MM.1S (cell line): ENCODE results near the gene ATP4A.
A peak's percentile ranks its signal among the peaks of the same experiment; 100 is the strongest.
"Not testable (repeated sequence)": the region's sequence is repeated elsewhere in the genome, so short reads cannot be mapped to it uniquely, and the experiment has no call there.

Source experiments
- DNase-seq: peaks from one replicate; pipeline ENCODE4 v3.0.0-alpha.2; 2015
- H2AFZ ChIP-seq: fragments of 300-600 bp; sonication (generic); 2 replicates; pipeline ENCODE4 v1.6.0; 2016; ENCODE audit warnings: antibody characterized with exemption, low read length
- H3F3A ChIP-seq: fragments of 300-600 bp; sonication (generic); 2 replicates; pipeline ENCODE4 v1.6.1; 2016; ENCODE audit warnings: mild to moderate bottlenecking, antibody characterized with exemption, low read length, moderate library complexity, mixed read lengths; ENCODE audit not compliant: insufficient read depth
- H3K27ac ChIP-seq: fragments of 300-600 bp; sonication (generic); 2 replicates; pipeline ENCODE4 v1.5.1; 2016; ENCODE audit warnings: mild to moderate bottlenecking, low read length
- H3K27me3 ChIP-seq: fragments of 300-600 bp; sonication (generic); replicated peaks from 2 replicates; pipeline ENCODE4 v1.6.0; 2016; ENCODE audit warnings: low read length; ENCODE audit not compliant: insufficient read depth
- H3K36me3 ChIP-seq: fragments of 300-600 bp; sonication (generic); replicated peaks from 2 replicates; pipeline ENCODE4 v1.6.1; 2016; ENCODE audit warnings: mild to moderate bottlenecking, low read length, mixed read lengths; ENCODE audit not compliant: insufficient read depth
- H3K4me1 ChIP-seq: fragments of 300-600 bp; sonication (generic); 2 replicates; pipeline ENCODE4 v1.6.1; 2016; ENCODE audit warnings: low read length, mixed read lengths
- H3K4me2 ChIP-seq: fragments of 300-600 bp; sonication (generic); 2 replicates; pipeline ENCODE4 v1.6.0; 2016; ENCODE audit warnings: low read depth, low read length
- H3K4me3 ChIP-seq: fragments of 300-600 bp; sonication (generic); 2 replicates; pipeline ENCODE4 v1.5.1; 2016; ENCODE audit warnings: low read length, mixed read lengths
- H3K79me2 ChIP-seq: fragments of 300-600 bp; sonication (generic); 2 replicates; pipeline ENCODE4 v1.6.1; 2016; ENCODE audit warnings: mixed run types, low read length, mixed read lengths
- H3K9ac ChIP-seq: fragments of 300-600 bp; sonication (generic); 2 replicates; pipeline ENCODE4 v1.6.1; 2016; ENCODE audit warnings: low read length, mixed read lengths
- H3K9me2 ChIP-seq: fragments of 300-600 bp; sonication (generic); replicated peaks from 2 replicates; pipeline ENCODE4 v1.6.1; 2016; ENCODE audit warnings: mild to moderate bottlenecking, low read length, mixed read lengths; ENCODE audit not compliant: insufficient read depth
- H3K9me3 ChIP-seq: fragments of 300-600 bp; sonication (generic); replicated peaks from 2 replicates; pipeline ENCODE4 v1.6.1; 2016; ENCODE audit warnings: mild to moderate bottlenecking, low read length, mixed read lengths; ENCODE audit not compliant: insufficient read depth
- H4K20me1 ChIP-seq: fragments of 300-600 bp; sonication (generic); 2 replicates; pipeline ENCODE4 v1.6.1; 2016; ENCODE audit warnings: mild to moderate bottlenecking, low read length, moderate library complexity, mixed read lengths; ENCODE audit not compliant: insufficient read depth
- EZH2 ChIP-seq: fragments of 300-600 bp; sonication (generic); optimal IDR thresholded peaks from 2 replicates; pipeline ENCODE3; 2017; ENCODE audit warnings: low read depth, mild to moderate bottlenecking, antibody characterized with exemption, low read length, mixed read lengths
- EZH2phosphoT487 ChIP-seq: fragments of 300-600 bp; sonication (generic); IDR thresholded peaks from 2 replicates; pipeline ENCODE4 v1.6.1; 2018; ENCODE audit warnings: antibody characterized with exemption, low read length
- TF ChIP-seq, protein P1 (sequence below): fragments of 300-600 bp; sonication (generic); IDR thresholded peaks from 2 replicates; pipeline ENCODE4 v1.5.1; 2016; ENCODE audit warnings: antibody characterized with exemption, low read length, mixed read lengths

The ATP4A gene

DNA sequence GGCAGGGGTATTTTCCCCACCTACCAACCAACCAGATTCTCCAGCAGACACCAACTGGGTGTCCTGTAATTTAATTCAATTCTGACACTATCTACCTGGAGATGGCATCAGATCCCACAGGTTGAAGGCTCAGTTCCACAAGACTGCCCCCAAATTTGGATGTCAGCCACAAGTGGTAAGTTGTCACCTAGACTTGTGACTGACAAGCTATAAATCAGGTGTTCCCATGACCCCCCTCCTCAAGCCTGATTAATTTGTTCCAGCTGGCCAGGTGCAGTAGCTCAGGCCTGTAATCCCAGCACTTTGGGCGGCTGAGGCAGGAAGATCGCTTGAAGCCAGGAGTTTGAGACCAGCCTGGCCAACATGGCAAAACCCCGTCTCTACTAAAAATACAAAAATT lies 38.5 kb upstream of the ATP4A start:
- no peak overlapping the region for H3K4me2 ChIP-seq
- H2AFZ ChIP-seq, result no peak overlapping the region
- H3K79me2 ChIP-seq, result no peaks in the 10 kb centered on the region
- H3K4me1 ChIP-seq, result no peaks in the 10 kb centered on the region
- no peaks in the 10 kb centered on the region for H3K9me3 ChIP-seq
- H3K4me3 ChIP-seq, result no peak overlapping the region
- no peak overlapping the region for H3K9ac ChIP-seq
- H3K36me3 ChIP-seq, result no peaks in the 10 kb centered on the region
- no peaks in the 10 kb centered on the region for H4K20me1 ChIP-seq
- H3F3A ChIP-seq, result 0 out of 2 replicates have a peak, but pooled peaks cover under 1% of the 10 kb centered on the region
- TF ChIP-seq EZH2phosphoT487 (no peak), EZH2 (no peak)
- TF ChIP-seq, protein P1, sequence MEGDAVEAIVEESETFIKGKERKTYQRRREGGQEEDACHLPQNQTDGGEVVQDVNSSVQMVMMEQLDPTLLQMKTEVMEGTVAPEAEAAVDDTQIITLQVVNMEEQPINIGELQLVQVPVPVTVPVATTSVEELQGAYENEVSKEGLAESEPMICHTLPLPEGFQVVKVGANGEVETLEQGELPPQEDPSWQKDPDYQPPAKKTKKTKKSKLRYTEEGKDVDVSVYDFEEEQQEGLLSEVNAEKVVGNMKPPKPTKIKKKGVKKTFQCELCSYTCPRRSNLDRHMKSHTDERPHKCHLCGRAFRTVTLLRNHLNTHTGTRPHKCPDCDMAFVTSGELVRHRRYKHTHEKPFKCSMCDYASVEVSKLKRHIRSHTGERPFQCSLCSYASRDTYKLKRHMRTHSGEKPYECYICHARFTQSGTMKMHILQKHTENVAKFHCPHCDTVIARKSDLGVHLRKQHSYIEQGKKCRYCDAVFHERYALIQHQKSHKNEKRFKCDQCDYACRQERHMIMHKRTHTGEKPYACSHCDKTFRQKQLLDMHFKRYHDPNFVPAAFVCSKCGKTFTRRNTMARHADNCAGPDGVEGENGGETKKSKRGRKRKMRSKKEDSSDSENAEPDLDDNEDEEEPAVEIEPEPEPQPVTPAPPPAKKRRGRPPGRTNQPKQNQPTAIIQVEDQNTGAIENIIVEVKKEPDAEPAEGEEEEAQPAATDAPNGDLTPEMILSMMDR, result no peak
- H3K9me2 ChIP-seq, result no peaks in the 10 kb centered on the region
- DNase-seq, result no peak
- H3K27ac ChIP-seq, result no peak overlapping the region
- H3K27me3 ChIP-seq, result peaks cover 21% of the 10 kb centered on the region

DNA sequence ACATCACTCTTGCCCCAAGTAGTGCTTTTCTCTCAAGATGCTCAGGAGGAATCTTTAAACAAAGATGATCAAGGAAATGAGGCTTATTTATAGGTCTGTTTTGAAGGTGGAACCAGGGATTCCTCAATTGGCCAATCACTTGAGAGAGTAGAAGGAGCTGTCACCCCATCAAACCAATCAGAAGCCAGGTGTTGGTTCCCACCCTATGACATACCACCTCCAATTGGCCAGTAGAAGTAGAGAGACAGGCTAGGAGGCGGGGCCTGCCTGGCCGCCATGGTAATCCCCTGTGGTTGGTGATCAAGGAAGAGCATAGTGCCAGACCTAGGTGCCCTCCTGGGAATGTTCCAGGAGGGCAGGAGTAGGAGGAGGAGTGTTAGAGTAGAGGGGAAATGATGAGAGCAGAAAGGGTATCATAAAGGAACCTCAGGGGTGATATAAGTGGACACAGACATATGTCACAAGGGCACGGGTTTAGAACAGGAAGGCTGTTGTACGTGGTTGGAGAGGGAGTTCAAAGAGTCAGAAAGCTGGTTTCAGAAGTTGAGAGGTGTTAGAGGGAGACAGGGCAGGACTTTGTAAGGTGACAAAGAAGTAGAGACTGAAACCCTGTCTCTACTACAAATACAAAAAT lies 33.0 kb upstream of the ATP4A start:
- H3K9me3 ChIP-seq, result no peaks in the 10 kb centered on the region
- peaks cover 4% of the 10 kb centered on the region; the same call in 1 of the 2 replicates for H3F3A ChIP-seq
- TF ChIP-seq, protein P1, result no peak
- TF ChIP-seq EZH2phosphoT487 (no peak), EZH2 (no peak)
- peaks cover 20% of the 10 kb centered on the region for H3K27me3 ChIP-seq
- peak overlapping the region; percentile 70 for H3K27ac ChIP-seq
- H3K4me3 ChIP-seq, result peak overlapping the region; percentile 33; the same call in 1 of the 2 replicates
- no peaks in the 10 kb centered on the region for H3K79me2 ChIP-seq
- no peaks in the 10 kb centered on the region for H3K36me3 ChIP-seq
- no peaks in the 10 kb centered on the region for H4K20me1 ChIP-seq
- peak; percentile 89 for DNase-seq
- H3K9me2 ChIP-seq, result no peaks in the 10 kb centered on the region
- no peak overlapping the region for H3K9ac ChIP-seq
- peak overlapping the region; percentile 44; the same call in 1 of the 2 replicates for H3K4me2 ChIP-seq
- H3K4me1 ChIP-seq, result no peaks in the 10 kb centered on the region
- peak overlapping the region; percentile 56 for H2AFZ ChIP-seq

DNA sequence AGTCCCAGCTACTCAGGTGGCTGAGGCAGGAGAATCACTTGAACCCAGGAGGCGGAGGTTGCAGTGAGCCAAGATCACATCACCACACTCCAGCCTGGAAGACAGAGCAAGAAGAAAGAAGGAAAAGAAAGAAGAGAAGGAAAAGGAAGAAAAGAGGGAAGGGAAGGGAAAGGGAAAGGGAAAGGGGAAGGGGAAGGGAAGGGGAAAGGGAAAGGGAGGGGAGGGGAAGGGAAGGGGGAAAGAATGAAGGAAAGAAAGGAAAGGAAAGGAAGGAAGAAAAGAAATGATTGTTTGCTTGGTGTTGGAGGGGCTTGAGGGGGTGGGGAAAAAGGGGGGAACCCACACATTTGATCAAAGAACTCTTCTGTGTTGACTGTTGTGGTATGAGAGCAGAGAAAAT lies 32.5 kb upstream of the ATP4A start:
- TF ChIP-seq, protein P1, result no peak
- TF ChIP-seq EZH2phosphoT487, result no peak
- no peak for TF ChIP-seq EZH2
- Histone ChIP-seq H3K9ac (no peak overlapping the region), H4K20me1 (no peaks in the 10 kb centered on the region), H3F3A (peaks cover 4% of the 10 kb centered on the region; the same call in 1 of the 2 replicates), H2AFZ (peak overlapping the region; percentile 56), H3K9me2 (no peaks in the 10 kb centered on the region), H3K4me3 (no peak overlapping the region), H3K36me3 (no peaks in the 10 kb centered on the region), H3K27me3 (peaks cover 16% of the 10 kb centered on the region), H3K4me2 (peak overlapping the region; percentile 44; the same call in 1 of the 2 replicates), H3K4me1 (no peaks in the 10 kb centered on the region), H3K27ac (peak overlapping the region; percentile 70; the same call in 1 of the 2 replicates), H3K9me3 (no peaks in the 10 kb centered on the region), H3K79me2 (no peaks in the 10 kb centered on the region)
- no peak for DNase-seq

DNA sequence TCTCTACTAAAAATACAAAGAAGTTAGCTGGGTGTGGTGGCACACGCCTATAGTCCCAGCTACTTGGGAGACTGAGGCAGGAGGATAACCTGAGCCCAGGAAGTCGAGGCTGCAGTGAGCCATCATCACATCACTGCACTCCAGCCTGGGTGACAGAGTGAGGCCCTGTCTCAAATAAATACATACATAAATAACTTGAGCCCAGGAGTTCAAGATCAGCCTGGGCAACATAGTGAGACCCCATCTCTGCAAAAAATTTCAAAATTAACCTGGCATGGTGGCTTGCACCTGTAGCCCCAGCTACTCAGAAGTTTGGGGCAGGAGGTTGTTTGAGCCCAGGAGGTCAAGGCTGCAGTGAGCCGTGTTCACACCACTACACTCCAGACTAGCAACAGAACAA lies 31.6 kb upstream of the ATP4A start:
- not testable (repeated sequence) for H2AFZ ChIP-seq, H3K9me2 ChIP-seq, H3K79me2 ChIP-seq, DNase-seq, H4K20me1 ChIP-seq, H3K4me3 ChIP-seq, H3K4me2 ChIP-seq, H3K27ac ChIP-seq, H3K9ac ChIP-seq, H3K36me3 ChIP-seq, H3K9me3 ChIP-seq, H3K4me1 ChIP-seq, H3F3A ChIP-seq
- H3K27me3 ChIP-seq, result peaks cover 25% of the 10 kb centered on the region
